DMS 273 (cell line): Measurements from ENCODE around the gene PDE3A.
A peak's percentile ranks its signal among the peaks of the same experiment; 100 is the strongest.
"Not testable (repeated sequence)": the region's sequence is repeated elsewhere in the genome, so short reads cannot be mapped to it uniquely, and the experiment has no call there.

Experiments used
- DNase-seq: peaks from one replicate; lab custom pipeline; 2025; ENCODE audit not compliant: unreplicated experiment; lab: John Stamatoyannopoulos, UW

The PDE3A gene

GRCh38 chr12:20368114-20368650, at the start of gene PDE3A:
Gene PDE3A (plus strand): TSS chr12:20368537. CDS start chr12:20369285, 748 bp downstream.
- DNase-seq: peak; percentile 75

GRCh38 chr12:20319366-20319765, 49.0 kb upstream of the PDE3A start:
- no peak for DNase-seq

GRCh38 chr12:20320552-20320951, 47.8 kb upstream of the PDE3A start:
- no peak for DNase-seq

- not testable (repeated sequence) for DNase-seq
Measured at GRCh38 chr12:20330826-20331505, 37.4 kb upstream of the PDE3A start.

- DNase-seq: no peak
Measured at GRCh38 chr12:20339060-20339459, 29.3 kb upstream of the PDE3A start.

GRCh38 chr12:20342111-20342510, 26.2 kb upstream of the PDE3A start:
- no peak for DNase-seq

GRCh38 chr12:20345866-20346265, 22.5 kb upstream of the PDE3A start:
- no peak for DNase-seq

GRCh38 chr12:20350026-20350425, 18.3 kb upstream of the PDE3A start:
- DNase-seq: no peak

- no peak for DNase-seq
Measured at GRCh38 chr12:20350495-20350894, 17.8 kb upstream of the PDE3A start.

GRCh38 chr12:20351406-20351805, 16.9 kb upstream of the PDE3A start:
- DNase-seq: no peak

GRCh38 chr12:20356048-20356447, 12.3 kb upstream of the PDE3A start:
- DNase-seq: no peak

GRCh38 chr12:20360407-20360806, 7.9 kb upstream of the PDE3A start:
- DNase-seq: no peak

GRCh38 chr12:20361416-20361815, 6.9 kb upstream of the PDE3A start:
- no peak for DNase-seq

GRCh38 chr12:20364501-20364900, 3.8 kb upstream of the PDE3A start:
- DNase-seq: no peak

- peak; percentile 36 for DNase-seq
Measured at GRCh38 chr12:20366776-20367409, 1.4 kb upstream of the PDE3A start.

GRCh38 chr12:20367583-20368113, 689 bp upstream of the PDE3A start:
- DNase-seq: no peak

GRCh38 chr12:20368651-20369304, 441 bp downstream of the PDE3A start:
- peak; percentile 55 for DNase-seq

- DNase-seq: peak; percentile 73
Measured at GRCh38 chr12:20369305-20370013, 1.1 kb downstream of the PDE3A start.

GRCh38 chr12:20370014-20370386, 1.7 kb downstream of the PDE3A start:
- DNase-seq: peak; percentile 22

GRCh38 chr12:20370866-20371519, 2.7 kb downstream of the PDE3A start:
- no peak for DNase-seq
